ENCODE data around the gene CHRNB1. TPM values are rescaled to one million over a fixed set of nuclear protein-coding genes. Genes with fewer than 3 reads are reported as not detected.

CHRNB1 gene
- total RNA-seq, 3 donors from 2014 or later (not counting 1 experiment from before 2014, with no cell fraction given), result 9.8 to 10.4 (median 10.2) TPM

GRCh38 chr17:7403043-7403726 is 41.7 kb upstream of the CHRNB1 start:
- H3K36me3 Mint-ChIP-seq, result no peaks in the 10 kb centered on the region
- 22% methylated on average over 16 of the region's 16 CpGs for WGBS (ENCODE audit: insufficient coverage)
- DNase-seq, result peak in 1 of 2 donors; percentile 45

DNA sequence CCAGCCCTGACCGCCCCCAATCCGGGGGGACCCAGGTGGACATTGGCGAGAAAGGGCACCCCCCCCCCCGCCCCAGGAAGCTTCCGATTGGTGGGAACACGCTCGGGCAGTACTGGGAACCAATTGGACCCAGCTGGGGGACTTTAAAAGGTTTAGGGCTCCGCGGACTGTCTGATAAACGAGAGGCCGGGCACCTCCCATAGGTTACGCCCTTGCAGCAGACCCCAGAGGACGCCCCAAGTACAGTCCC is 41.2 kb upstream of the CHRNB1 start:
- peaks cover 27% of the 10 kb centered on the region for H3K4me1 ChIP-seq (ENCODE audit: control insufficient read depth, insufficient read depth, low read length)
- H3K36me3 ChIP-seq (ENCODE audit: control insufficient read depth, insufficient read depth, low read length), result no peaks in the 10 kb centered on the region
- Mint-ChIP-seq H3K36me3 (no peaks in the 10 kb centered on the region), H3K4me1 (peaks cover 8 to 27% of the 10 kb centered on the region in 2 donors), H3K4me3 (peak overlapping the region; percentile 92), H3K27ac (peak overlapping the region; percentile 90 to 96), H3K9me3 (no peaks in the 10 kb centered on the region), H3K27me3 (ENCODE audit: low read depth in 2 of 2) (peaks cover 0 to 8% of the 10 kb centered on the region in 2 donors)
- H3K27ac ChIP-seq (ENCODE audit: low read length), result peak overlapping the region; percentile 60
- ATAC-seq (peak in 1 of 3 donors; percentile 3), DNase-seq (no peak)
- WGBS (ENCODE audit: insufficient coverage), result 1% methylated on average over 13 of the region's 13 CpGs
- no peaks in the 10 kb centered on the region for H3K9me3 ChIP-seq (ENCODE audit: control insufficient read depth, insufficient read depth, low read length)
- TF ChIP-seq, protein P1, sequence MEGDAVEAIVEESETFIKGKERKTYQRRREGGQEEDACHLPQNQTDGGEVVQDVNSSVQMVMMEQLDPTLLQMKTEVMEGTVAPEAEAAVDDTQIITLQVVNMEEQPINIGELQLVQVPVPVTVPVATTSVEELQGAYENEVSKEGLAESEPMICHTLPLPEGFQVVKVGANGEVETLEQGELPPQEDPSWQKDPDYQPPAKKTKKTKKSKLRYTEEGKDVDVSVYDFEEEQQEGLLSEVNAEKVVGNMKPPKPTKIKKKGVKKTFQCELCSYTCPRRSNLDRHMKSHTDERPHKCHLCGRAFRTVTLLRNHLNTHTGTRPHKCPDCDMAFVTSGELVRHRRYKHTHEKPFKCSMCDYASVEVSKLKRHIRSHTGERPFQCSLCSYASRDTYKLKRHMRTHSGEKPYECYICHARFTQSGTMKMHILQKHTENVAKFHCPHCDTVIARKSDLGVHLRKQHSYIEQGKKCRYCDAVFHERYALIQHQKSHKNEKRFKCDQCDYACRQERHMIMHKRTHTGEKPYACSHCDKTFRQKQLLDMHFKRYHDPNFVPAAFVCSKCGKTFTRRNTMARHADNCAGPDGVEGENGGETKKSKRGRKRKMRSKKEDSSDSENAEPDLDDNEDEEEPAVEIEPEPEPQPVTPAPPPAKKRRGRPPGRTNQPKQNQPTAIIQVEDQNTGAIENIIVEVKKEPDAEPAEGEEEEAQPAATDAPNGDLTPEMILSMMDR (IDR thresholded peaks at IDR 0.05), result no peak
- intact Hi-C loops (cut with micrococcal nuclease), result no loop called here
- peaks cover 3% of the 10 kb centered on the region for H3K27me3 ChIP-seq (ENCODE audit: control insufficient read depth, insufficient read depth, low read length)
- peak overlapping the region; percentile 69 for H3K4me3 ChIP-seq (ENCODE audit: low read length)

More at GRCh38 chr17:7403043-7403726, 41.7 kb upstream of the CHRNB1 start:
- H3K36me3 ChIP-seq (ENCODE audit: control insufficient read depth, insufficient read depth, low read length), result no peaks in the 10 kb centered on the region
- peak overlapping the region; percentile 69 for H3K4me3 ChIP-seq (ENCODE audit: low read length)
- peaks cover 8 to 27% of the 10 kb centered on the region in 2 donors for H3K4me1 Mint-ChIP-seq
- TF ChIP-seq, protein P1 (IDR thresholded peaks at IDR 0.05), result no peak
- ATAC-seq, result no peak
- H3K27ac Mint-ChIP-seq, result peak overlapping the region; percentile 90 to 96
- H3K27me3 ChIP-seq (ENCODE audit: control insufficient read depth, insufficient read depth, low read length), result peaks cover 3% of the 10 kb centered on the region
- H3K27me3 Mint-ChIP-seq (ENCODE audit: low read depth in 2 of 2), result peaks cover 0 to 8% of the 10 kb centered on the region in 2 donors
- no peaks in the 10 kb centered on the region for H3K9me3 Mint-ChIP-seq
- peak overlapping the region; percentile 60 for H3K27ac ChIP-seq (ENCODE audit: low read length)
- H3K4me1 ChIP-seq (ENCODE audit: control insufficient read depth, insufficient read depth, low read length), result peaks cover 24% of the 10 kb centered on the region
- intact Hi-C loops (cut with micrococcal nuclease), result no loop called here
- peak overlapping the region; percentile 92 for H3K4me3 Mint-ChIP-seq
- H3K9me3 ChIP-seq (ENCODE audit: control insufficient read depth, insufficient read depth, low read length), result no peaks in the 10 kb centered on the region

- peak within 1 kb of the TSS; percentile 90 to 96 for H3K27ac Mint-ChIP-seq
- peaks cover 8 to 30% of the 10 kb centered on the region in 2 donors for H3K4me1 Mint-ChIP-seq
- H3K9me3 ChIP-seq (ENCODE audit: control insufficient read depth, insufficient read depth, low read length), result no peaks in the 10 kb centered on the region
- peak within 1 kb of the TSS; percentile 92 for H3K4me3 Mint-ChIP-seq
- TF ChIP-seq, protein P1 (IDR thresholded peaks at IDR 0.05), result no peak
- intact Hi-C loops (cut with micrococcal nuclease), result loop anchor here (1.0 kb wide), 2 partner anchors 10 to 31 kb away; partner anchors contain the start of genes PLSCR3 and TMEM102
- no peaks in the 10 kb centered on the region for H3K36me3 ChIP-seq (ENCODE audit: control insufficient read depth, insufficient read depth, low read length)
- DNase-seq, result peak; percentile 94 to 98
- peak within 1 kb of the TSS; percentile 93 for H3K27ac ChIP-seq (ENCODE audit: low read length)
- no peaks in the 10 kb centered on the region for H3K9me3 Mint-ChIP-seq
- H3K4me1 ChIP-seq (ENCODE audit: control insufficient read depth, insufficient read depth, low read length), result peaks cover 28% of the 10 kb centered on the region
- peaks cover 3 to 12% of the 10 kb centered on the region in 2 donors for H3K27me3 Mint-ChIP-seq (ENCODE audit: low read depth in 2 of 2)
- peak within 1 kb of the TSS; percentile 69 for H3K4me3 ChIP-seq (ENCODE audit: low read length)
- ATAC-seq, result peak; percentile 85 to 93 (median 86)
- H3K36me3 Mint-ChIP-seq, result no peaks in the 10 kb centered on the region
- 0% methylated on average over 47 of the region's 49 CpGs for WGBS (ENCODE audit: insufficient coverage)
- peaks cover 3% of the 10 kb centered on the region for H3K27me3 ChIP-seq (ENCODE audit: control insufficient read depth, insufficient read depth, low read length)
Measured at GRCh38 chr17:7403977-7404736, 40.7 kb upstream of the CHRNB1 start, which contains the start of gene TMEM256. Gene TMEM256 (minus strand): TSS chr17:7404097. CDS start chr17:7404084, 13 bp downstream.

Data from natural killer cell (primary cell).